HG03066 (cell line): ENCODE data around the gene NUP93.
"Not testable (repeated sequence)": the region's sequence is repeated elsewhere in the genome, so short reads cannot be mapped to it uniquely, and the experiment has no call there.

Source experiments
- ATAC-seq: cut with Tn5 transposase; IDR thresholded peaks from one replicate; pipeline ENCODE4 v1.9.1; 2021; ENCODE audit warnings: low read depth; ENCODE audit not compliant: unreplicated experiment

Gene NUP93

DNA sequence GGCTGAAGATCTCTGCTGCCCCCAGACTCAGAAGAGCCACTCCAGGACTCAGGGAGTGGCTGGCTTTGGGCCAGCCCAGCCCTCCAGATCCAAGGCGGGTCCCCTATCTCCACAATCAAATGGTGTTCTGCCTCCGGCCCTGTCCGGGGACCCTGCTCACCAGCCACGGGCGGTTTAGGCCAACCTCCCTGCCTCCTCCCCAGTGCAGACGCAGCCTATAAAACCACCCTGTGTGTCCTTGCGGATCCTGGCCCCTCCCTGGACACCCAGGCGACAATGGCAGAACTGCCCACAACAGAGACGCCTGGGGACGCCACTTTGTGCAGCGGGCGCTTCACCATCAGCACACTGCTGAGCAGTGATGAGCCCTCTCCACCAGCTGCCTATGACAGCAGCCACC is 135.0 kb downstream of the NUP93 start, which contains the start of gene SLC12A3:
Gene SLC12A3 (plus strand): TSS at position 248 of the 400 bp plus-strand sequence. CDS start 29 bp downstream, at position 277.
- no peak for ATAC-seq

DNA sequence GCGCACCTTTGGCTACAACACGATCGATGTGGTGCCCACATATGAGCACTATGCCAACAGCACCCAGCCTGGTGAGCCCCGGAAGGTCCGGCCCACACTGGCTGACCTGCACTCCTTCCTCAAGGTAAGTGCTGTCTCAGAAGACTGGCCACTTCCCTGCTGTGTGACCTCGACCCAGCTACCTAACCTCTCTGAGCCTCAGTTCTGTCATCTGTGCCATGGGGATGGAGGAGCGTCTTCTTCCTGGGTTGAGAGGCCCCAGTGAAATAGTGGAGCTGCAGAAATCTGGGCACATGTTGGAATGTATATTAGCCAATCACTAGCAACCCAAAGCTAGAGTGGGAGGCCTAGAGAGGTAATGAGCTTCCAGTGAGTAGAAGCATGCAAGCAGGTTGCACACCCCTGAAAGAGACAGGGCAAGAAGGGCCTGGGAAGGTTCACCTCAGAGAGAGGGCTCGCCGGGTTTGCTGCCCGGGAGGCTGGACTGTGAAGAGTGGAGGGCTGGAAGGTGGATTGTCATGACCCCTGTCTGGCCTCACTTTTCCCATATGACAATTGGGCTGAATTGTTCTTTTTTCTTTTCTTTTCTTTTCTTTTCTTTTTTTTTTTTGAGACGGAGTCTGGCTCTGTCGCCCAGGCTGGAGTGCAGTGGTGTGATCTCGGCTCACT is 135.6 kb downstream of the NUP93 start:
- no peak for ATAC-seq

DNA sequence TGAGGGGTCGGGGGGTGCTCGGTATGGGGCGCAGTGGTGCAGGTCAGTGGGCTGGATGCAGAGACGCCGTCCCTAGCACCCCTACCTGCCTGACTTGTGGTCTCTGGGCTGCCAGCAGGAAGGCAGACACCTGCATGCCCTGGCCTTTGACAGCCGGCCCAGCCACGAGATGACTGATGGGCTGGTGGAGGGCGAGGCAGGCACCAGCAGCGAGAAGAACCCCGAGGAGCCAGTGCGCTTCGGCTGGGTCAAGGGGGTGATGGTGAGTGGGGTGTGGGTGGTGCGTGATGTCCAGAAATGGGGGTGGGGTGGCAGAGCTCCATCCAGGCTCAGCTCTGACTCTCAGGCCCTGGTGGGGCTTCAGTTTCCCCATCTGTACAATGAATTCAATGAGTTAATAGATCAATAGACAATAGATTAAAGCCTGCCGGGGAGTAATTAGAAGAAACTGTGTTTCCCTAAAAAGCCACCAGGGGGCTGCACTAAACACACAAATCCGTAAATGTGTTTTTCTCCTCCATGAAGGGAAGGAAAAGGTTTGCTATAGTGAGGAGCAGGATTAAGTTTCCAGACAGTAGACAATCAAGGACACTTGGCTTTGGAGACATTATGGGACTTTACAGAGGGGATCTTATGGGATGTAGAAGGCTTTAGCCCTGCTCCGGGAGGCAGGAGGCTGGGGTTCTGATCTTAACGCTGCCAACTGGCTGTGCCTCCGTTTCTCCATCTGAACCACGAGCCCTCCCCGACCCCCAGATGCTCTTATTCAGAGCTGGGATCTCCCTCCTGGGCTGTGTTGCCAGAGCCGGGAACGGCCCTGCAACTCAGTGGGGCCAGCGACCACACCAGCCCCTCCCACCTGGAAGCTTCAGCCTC is 137.3 kb downstream of the NUP93 start:
- ATAC-seq, result no peak

DNA sequence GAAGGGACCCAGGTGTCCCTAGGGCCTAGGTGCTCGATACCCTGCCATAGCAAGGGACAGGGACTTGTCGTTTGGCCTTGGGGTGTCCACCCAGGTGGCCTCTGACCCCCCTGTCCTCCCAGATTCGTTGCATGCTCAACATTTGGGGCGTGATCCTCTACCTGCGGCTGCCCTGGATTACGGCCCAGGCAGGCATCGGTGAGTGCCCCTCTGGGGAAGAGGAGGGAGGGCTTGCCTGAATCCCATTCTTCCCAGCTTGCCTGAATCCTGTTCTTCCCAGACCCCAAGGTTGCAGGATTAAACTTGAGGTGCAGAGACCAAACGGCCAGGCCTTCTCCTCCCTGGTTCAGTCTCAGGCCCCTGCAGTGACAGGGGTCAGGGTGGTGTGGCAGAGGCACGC is 138.2 kb downstream of the NUP93 start:
- no peak for ATAC-seq

DNA sequence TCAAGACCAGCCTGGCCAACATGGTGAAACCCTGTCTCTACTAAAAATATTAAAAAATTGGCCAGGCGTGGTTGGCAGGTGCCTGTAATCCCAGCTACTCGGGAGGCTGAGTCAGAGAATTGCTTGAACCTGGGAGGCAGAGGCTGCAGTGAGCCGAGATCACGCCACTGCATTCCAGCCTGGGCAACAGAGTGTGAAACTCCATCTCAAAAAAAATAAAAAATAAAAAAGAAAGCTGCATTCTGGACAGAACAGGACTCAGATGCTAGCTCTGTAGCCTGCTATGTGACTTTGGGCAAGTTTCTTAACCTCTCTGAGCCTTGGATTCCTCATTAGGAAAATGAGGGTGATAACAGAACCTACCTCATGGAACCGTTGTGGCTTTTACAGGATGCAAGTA is 138.8 kb downstream of the NUP93 start:
- ATAC-seq, result not testable (repeated sequence)

DNA sequence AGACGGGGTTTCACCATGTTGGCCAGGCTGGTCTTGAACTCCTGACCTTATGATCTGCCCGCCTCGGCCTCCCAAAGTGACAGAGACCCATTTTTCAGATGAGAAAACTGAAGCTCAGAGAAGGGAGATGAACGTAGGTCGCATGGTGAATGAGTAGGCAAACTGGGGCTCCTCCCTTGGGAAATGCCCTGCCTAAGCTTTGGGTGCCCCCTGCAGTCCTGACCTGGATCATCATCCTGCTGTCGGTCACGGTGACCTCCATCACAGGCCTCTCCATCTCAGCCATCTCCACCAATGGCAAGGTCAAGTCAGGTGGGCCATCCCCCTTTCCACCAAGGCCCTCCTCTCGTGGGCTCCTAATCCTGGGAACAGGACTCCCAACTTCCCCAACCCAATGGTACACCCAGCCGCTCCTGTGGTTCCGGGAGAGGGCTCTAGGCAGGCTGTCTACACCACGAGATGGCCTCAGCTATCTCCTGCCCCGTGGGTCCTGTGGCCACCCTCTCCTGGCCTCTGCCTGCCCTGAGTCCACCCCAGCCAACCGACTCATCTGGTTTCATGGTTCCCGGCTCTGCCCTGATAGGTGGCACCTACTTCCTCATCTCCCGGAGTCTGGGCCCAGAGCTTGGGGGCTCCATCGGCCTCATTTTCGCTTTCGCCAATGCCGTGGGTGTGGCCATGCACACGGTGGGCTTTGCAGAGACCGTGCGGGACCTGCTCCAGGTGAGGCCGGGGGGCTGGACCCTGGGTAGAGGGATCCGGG is 139.8 kb downstream of the NUP93 start:
- no peak for ATAC-seq

DNA sequence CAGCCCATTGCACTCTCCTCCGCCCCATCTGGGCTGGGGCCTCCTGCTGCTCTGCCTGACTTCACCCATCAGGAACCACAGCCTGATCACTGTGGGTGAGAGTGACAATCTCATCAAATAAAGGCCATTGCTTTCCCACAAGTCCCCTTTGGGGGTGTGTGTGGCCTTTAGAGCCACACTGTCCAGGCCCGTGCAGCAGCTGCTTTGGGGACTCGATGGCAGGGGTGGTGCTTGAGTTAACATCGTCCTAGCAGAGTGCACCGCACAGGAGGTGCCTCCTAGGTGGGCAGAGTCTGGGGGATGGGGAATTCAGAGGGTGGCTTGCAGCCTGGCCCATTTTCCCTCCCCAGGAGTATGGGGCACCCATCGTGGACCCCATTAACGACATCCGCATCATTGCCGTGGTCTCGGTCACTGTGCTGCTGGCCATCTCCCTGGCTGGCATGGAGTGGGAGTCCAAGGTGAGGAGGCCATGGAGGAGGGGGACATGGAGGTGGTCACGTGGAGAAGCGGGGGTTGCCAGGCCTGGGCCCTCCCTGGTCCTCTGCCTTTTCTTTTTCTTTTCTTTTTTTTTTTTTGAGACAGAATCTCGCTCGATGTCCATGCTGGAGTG is 140.5 kb downstream of the NUP93 start:
- no peak for ATAC-seq

DNA sequence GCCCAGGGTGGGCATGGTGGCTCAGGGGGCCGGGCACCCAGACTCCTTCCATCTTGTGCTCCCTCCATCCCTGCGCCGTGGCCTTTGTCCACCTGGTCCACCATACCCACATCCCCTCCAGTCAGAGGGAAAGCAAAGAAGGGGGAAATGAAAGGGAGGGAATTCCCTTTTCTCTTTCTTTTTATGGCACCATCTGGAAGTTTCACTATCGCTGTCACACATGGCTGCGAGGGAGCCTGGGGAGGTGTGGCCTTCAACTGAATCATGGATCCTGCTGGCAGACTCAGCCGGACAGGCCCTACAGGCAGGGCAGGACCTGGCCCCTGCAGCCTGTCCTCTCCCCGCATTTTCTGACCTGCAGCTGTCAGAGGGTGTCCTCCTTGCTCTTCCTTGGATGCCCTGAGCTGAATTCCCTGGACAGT is 141.3 kb downstream of the NUP93 start:
- no peak for ATAC-seq

DNA sequence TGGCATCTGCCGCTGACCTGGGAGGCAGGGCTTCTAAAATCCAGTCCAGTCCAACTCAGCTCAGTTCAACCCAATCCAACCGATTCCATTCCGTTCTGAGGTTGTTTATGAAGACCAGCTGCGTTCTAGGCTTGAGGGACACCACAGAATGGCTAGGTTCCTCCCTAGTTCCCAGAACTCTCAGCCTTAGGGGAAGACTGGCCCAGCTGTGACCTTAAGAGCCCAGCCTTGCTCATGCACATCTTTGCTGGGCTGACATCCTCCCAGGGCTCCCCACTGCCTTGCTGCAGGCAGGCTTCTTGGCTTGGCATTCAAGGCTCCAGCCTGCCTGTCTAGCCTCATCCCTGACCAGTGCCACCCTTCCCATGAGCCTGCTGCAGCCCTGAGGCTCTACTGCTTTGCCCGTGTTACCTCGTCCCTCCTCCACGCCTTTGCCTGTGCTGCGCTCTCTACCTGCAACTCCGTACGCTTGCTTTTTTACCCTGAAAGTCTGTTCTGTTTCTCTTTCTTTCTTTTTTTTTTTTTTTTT is 143.0 kb downstream of the NUP93 start:
- no peak for ATAC-seq

DNA sequence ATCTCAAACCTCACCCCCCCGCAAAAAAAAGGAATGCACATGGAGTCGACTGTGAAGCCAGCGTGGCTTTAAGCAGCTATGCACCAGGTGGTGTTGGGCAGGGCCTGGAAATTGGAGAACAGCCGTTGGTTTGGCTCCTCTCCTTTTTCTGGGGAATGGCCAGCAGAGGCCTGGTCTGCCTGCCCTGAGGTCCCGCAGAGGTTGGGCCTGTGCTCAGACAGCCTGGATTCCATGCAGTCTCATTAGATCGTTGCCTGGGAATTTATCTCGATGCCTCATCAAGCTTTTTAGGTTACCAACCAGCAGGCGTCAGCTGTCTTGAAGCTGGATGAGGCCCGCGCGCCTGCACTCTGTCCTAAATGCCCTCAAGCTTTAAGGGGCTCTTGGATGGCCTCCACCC is 144.9 kb downstream of the NUP93 start:
- no peak for ATAC-seq

DNA sequence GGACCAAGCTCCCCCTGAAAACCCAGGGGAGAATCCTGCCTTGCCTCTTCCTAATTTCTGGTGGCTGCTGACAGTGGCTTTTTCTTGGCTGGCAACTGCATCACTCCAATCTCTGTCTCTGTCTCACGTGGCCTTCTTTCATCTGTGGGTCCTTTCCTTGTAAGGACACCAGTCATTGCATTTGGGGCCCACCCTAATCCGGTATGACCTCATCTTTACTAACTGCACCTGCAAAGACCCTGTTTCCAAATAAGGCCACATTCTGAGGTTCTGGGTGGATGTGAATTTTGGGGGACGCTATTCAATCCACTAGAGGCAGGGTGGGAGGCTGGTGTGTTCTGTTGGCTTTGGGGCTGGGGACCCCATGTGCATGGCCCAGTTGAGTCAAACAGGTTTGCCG is 146.1 kb downstream of the NUP93 start:
- ATAC-seq, result no peak

DNA sequence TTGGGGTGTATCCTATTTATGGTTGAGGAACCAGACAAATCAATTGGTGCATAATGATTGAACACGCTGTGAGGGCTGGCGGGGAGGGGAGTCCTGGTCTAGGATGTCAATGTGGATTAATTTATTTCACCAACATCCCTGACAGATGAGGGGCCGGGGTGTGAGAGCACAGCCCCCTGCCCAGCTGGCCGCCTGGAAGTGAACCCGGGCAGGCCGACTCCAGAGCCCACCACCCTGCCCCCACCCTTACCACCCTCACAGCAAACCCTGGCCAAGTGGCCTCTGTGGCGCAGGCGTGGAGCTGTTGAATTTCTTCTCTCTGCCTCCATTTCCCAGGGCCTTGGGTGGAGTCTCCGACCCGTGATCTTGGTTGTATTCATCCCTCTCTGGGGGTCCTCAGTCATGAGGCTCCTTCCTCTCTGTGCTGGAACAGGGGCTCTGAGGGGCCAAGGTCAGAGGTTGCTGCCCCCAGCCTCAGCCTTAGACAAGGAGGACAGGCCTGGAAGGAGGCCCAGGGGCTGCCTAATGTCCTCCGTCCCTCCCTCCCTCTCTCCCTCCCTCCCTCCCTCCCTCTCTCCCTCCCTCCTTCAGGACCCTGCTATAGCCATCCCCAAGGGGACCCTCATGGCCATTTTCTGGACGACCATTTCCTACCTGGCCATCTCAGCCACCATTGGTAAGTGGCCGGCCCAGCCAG is 147.7 kb downstream of the NUP93 start:
- no peak for ATAC-seq

DNA sequence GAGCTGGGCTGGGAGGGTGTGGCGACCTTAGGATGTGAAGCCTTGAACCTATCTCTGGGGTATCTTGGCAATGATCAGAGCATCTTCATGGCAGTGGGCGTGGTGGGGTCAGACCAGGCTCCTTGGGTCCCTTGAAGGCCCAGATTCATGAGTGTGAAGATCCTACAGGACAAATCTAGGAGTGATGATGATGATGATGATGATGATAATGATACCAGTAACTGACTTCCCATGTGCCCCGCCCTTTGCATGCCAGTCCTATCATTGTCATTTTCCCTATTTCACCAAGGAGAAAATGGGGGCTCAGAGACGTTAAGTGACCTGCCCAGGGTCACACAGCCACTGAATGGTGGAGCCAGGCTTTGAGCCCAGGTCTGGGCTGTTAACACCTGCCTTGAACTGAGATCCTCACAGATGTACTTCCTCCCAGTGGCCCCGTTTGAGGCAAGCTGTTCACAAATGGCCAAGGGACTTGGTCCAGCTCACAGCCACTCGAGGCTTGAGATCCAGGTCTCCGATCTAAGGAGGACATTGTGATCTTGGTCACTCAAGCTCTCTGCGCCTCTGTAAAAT is 148.4 kb downstream of the NUP93 start:
- no peak for ATAC-seq

DNA sequence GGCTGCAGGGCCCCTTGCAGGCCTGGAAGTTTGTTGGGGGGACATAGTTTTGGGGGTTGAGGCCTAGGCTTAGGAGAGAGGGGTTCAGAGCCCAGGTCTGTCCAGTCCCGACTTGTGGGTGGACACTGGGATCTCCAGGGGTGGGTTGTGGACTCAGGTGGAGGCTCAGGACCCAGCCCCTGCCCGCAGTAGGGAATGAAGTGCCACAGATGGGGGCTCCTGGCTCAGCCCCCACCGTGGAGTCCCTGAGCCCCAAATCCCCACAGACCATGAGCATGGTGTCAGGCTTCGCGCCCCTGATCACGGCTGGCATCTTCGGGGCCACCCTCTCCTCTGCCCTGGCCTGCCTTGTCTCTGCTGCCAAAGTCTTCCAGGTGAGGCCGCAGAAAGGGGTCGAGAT is 149.3 kb downstream of the NUP93 start:
- ATAC-seq, result no peak

DNA sequence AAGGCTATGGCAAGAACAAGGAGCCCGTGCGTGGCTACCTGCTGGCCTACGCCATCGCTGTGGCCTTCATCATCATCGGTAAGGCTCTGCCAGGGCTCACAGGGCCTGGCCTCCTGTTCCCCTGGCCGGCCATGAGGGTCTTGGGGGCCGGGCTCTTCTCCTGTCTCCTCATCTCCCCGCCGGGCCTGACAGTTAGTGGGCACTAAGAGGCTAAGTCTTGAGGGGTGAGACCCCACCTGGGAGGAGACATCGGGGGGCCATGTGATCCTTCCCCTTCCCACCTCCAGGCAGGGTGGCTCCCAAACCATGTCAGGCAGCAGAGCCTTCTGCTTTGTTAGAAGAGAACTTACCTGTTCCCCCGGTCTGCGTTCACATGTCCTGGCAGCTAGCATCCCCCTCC is 150.2 kb downstream of the NUP93 start:
- ATAC-seq, result no peak

DNA sequence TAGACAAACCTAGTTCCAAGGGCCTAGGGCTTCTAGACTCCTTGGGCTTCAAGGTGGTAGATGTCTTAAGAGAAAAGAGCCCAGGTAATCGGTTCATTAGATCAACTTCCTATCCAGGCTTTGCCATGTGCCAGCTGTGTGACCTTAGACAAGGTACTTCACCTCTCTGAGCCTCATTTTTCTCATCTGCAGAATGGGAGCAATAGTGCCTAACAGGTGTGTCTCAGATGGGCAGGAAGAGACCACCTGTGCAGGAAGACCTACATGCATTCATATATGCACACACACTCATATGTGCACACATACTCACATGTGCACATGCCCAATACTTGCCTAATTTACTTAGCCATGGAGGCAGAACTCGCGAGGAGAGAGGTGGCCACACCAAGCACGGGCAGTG is 150.8 kb downstream of the NUP93 start:
- ATAC-seq, result no peak

DNA sequence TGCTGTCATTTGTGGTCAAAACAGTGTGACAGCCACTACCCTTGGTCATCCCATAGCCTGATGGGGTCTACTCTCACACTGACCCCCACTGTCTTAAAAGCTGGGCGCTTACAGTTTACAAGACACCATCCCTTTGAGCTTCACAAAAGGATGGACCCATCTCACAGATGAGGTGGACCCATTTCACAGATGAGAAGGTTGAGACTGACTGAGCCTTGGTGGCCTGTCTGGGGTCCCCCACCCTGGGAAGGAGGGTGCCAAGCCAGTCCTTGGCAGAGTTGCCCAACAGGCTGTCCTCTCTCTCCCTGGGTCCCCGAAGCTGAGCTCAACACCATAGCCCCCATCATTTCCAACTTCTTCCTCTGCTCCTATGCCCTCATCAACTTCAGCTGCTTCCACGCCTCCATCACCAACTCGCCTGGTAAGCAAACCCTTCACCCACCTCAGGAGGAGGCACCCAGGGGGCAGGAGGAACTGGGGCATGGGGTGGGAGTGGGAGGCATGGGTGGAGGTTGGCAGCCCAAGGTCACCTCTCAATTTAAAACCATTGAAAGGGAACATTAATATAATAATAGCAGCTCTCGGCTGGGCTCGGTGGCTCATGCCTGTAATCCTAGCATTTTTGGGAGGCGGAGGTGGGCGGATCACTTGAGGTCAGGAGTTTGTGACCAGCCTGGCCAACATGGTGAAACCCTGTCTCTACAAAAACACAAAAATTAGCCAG is 152.3 kb downstream of the NUP93 start:
- ATAC-seq, result no peak

DNA sequence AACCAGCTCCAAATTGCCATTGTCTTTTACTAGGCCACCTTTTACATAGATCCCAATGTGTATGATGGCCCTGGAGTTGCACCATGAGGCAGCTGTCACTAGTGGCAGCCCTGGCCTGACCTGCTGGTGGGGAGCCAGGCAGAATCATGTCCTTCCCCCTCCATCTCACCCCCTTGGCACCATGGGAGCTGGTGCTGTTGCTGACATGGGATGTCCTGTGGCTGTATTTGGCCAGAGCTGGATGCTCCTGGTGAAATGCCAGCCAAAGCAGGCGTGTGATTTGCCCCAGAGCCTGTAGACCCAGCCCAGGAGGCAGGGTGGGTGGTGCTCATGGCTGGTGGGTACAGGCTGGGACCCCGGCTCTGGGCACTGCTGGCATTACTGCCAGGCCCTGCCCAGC is 153.7 kb downstream of the NUP93 start:
- ATAC-seq, result no peak

DNA sequence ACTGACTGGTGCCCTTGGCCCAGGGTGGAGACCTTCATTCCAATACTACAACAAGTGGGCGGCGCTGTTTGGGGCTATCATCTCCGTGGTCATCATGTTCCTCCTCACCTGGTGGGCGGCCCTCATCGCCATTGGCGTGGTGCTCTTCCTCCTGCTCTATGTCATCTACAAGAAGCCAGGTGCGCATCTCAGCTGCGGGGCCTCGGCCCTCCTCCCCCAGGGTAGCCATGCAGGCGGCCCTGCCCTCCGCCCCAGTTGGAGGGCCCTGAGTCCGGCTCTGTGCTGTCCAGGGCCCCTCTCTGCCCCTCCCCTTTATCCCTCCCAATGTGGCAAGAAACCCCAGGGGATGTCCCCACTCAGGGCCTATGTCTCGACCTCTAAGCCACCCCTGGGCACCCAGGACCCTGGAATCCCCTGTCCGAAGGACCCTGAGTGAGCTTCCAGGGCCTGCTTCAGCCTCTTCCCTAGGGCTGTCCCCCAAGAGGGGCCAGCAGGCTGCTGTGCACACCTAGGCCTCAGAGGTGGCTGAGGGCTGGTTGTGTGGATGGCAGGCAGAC is 154.2 kb downstream of the NUP93 start:
- ATAC-seq, result no peak
